H1 (cell line): ENCODE measurements around the gene ZC3HAV1.

Experiments used
- ATF3 ChIP-seq: IDR thresholded peaks from 2 replicates; pipeline ENCODE4 v1.6.1; 2011; ENCODE audit warnings: low read depth, mild to moderate bottlenecking, low read length; ENCODE audit not compliant: insufficient read depth
- CTCF ChIP-seq, 3 experiments: IDR thresholded peaks; 1 replicate in 2 of 3; 2 replicates in 1 of 3; pipeline versions ENCODE4 v1.5.1 to v1.6.1; 2011; ENCODE audit warnings: low read length in 3 of 3, mild to moderate bottlenecking in 3 of 3, inconsistent platforms in 2 of 3, low read depth in 1 of 3, moderate library complexity in 1 of 3; ENCODE audit not compliant: insufficient read depth in 1 of 3; ENCODE audit errors: control extremely low read depth in 1 of 3
- JUN ChIP-seq: IDR thresholded peaks from 2 replicates; pipeline ENCODE4 v1.6.1; 2011; ENCODE audit warnings: low read depth, mild to moderate bottlenecking, improper control_type of control experiment, low read length
- MAX ChIP-seq: IDR thresholded peaks from 2 replicates; pipeline ENCODE4 v1.6.1; 2012; ENCODE audit warnings: inconsistent platforms
- NANOG ChIP-seq: IDR thresholded peaks from 2 replicates; pipeline ENCODE4 v1.6.1; 2011; ENCODE audit warnings: low read length, low read depth, mild to moderate bottlenecking, inconsistent platforms; ENCODE audit not compliant: insufficient read depth, poor library complexity, severe bottlenecking
- NRF1 ChIP-seq: IDR thresholded peaks from 2 replicates; pipeline ENCODE4 v1.6.1; 2011; ENCODE audit warnings: mild to moderate bottlenecking, low read depth, low read length, improper control_type of control experiment
- POLR2A ChIP-seq, 2 experiments: IDR thresholded peaks; 1 replicate in 1 of 2; 2 replicates in 1 of 2; pipeline ENCODE4 v1.6.1; 2011; ENCODE audit warnings: low read depth in 2 of 2, low read length in 2 of 2, mild to moderate bottlenecking in 2 of 2; ENCODE audit errors: control extremely low read depth in 1 of 2
- POLR2AphosphoS5 ChIP-seq: IDR thresholded peaks from 2 replicates; pipeline ENCODE4 v1.6.1; 2011; ENCODE audit warnings: low read depth, low read length
- RFX5 ChIP-seq: IDR thresholded peaks from 2 replicates; pipeline ENCODE4 v1.6.1; 2011; ENCODE audit warnings: low read depth, low read length, improper control_type of control experiment, borderline replicate concordance
- TCF12 ChIP-seq: IDR thresholded peaks from 2 replicates; pipeline ENCODE4 v1.6.1; 2011; ENCODE audit warnings: low read depth, mild to moderate bottlenecking, low read length
- TEAD4 ChIP-seq: IDR thresholded peaks from 2 replicates; pipeline ENCODE4 v1.6.1; 2012; ENCODE audit warnings: low read depth, low read length, inconsistent platforms, mixed read lengths

GRCh38 chr7:139114585-139114984 is 5.1 kb upstream of the ZC3HAV1 start:
- TF ChIP-seq TCF12 (no peak), JUN (no peak), CTCF (IDR thresholded peaks at IDR 0.05; ENCODE audit: control extremely low read depth in 1 of 3, insufficient read depth in 1 of 3, low read depth in 1 of 3, low read length in 3 of 3) (no peak), RFX5 (no peak), TEAD4 (no peak), MAX (no peak), NRF1 (no peak), ATF3 (no peak), POLR2AphosphoS5 (no peak), POLR2A (IDR thresholded peaks at IDR 0.05; ENCODE audit: control extremely low read depth in 1 of 2, low read depth in 2 of 2, low read length in 2 of 2) (no peak), NANOG (no peak)
